Measurements from ENCODE around the gene STAM. TPM values are rescaled to one million over a fixed set of nuclear protein-coding genes. Genes with fewer than 3 reads are reported as not detected.

Gene STAM
- total RNA-seq, 1 donor from 2014 or later, result 22.8 TPM

GRCh38 chr10:17644485-17644943, 563 bp downstream of the STAM start:
- no peak for DNase-seq
- intact Hi-C loops (cut with micrococcal nuclease), result no loop called here
- ATAC-seq, result peak; percentile 13

GRCh38 chr10:17645621-17646345, 1.8 kb downstream of the STAM start:
- intact Hi-C loops (cut with micrococcal nuclease), result no loop called here
- ATAC-seq (no peak), DNase-seq (no peak)

- intact Hi-C loops (cut with micrococcal nuclease), result no loop called here
- no peak for DNase-seq
- no peak for ATAC-seq
Measured at GRCh38 chr10:17647326-17647725, 3.4 kb downstream of the STAM start.

GRCh38 chr10:17648243-17649035, 4.5 kb downstream of the STAM start:
- no peak for DNase-seq
- intact Hi-C loops (cut with micrococcal nuclease), result no loop called here
- no peak for ATAC-seq

DNA sequence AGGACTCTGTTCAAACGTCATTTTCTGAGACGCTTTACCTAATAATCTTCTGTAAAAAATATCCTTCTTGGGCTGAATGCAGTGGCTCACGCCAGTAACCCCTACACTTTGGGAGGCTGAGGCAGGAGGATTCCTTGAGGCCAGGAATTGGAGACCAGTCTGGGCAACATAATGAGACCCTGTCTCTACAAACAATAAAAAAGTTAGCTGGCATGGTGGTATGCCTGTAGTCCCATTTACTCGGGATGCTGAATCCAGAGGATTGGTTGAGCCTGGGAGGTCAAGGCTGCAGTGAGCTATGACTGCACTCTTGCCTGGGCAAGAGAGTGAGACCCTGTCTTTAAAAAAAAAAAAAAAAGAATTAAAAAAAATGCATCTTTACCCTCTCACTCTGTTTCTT, 5.1 kb downstream of the STAM start:
- intact Hi-C loops (cut with micrococcal nuclease), result no loop called here
- DNase-seq (no peak), ATAC-seq (no peak)

- no peak for DNase-seq
- intact Hi-C loops (cut with micrococcal nuclease), result no loop called here
- no peak for ATAC-seq
Measured at GRCh38 chr10:17649836-17650235, 5.9 kb downstream of the STAM start.

DNA sequence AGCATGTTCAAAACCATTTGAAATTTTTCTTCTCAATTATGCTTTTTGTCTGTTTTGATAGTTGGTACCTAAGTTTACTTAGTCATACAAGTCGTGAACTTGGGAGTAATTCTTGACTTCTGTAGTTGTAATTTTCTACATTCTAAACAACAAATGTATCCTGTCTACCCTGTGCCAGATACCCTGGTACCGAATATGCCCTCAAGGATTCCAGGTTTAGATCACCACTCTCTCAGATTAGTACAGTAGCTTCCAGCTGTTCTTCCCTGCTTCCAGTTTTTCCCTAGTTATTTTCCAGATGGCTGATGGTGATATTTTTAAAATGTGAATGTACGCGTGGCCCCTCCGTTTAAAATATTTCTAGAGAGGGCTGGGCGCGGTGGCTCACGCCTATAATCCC, 6.5 kb downstream of the STAM start:
- DNase-seq (no peak), ATAC-seq (no peak)
- intact Hi-C loops (cut with micrococcal nuclease), result no loop called here

- no peak for DNase-seq
Measured at GRCh38 chr10:17651896-17652295, 7.9 kb downstream of the STAM start.

DNA sequence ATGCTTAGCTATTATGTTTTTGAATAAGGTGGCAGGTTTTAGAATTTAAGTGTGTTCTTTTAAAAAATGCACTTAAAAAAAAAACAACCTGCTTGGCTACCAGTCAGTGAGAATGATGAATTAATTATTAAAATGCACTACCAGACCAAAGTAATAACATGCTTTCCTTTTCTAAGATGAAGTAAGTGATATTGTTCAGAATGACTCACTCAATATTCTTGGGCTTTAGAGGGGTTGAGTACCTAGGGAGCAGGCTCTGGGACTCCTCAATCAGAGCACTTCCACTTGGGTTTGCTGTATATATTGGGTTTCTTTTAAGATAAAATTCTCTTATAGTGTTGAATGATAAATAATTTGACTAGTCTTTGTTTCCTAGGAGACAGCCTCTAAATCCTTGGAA, 8.6 kb downstream of the STAM start:
- ATAC-seq, result no peak
- intact Hi-C loops (cut with micrococcal nuclease), result no loop called here

More at GRCh38 chr10:17651896-17652295, 7.9 kb downstream of the STAM start:
- intact Hi-C loops (cut with micrococcal nuclease), result no loop called here
- ATAC-seq, result no peak

DNA sequence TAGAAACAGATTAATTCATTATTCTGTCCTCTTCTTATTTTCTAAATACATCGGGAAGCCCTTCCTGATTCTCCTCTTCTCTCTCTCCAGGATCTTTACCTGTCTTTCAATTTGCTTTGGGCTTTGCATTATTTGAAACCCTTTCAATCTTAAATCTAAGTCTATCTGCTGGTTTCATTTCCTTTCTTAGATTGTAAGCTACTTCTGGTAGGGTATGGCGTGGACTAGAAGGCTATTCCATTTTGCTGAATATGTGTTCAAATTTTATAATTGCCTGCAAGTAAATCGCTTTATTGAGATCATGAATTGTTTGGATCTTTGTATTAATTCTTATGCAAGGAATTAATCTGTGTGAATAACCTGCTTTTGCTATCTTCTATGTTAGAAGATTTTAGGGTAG, 11.1 kb downstream of the STAM start:
- intact Hi-C loops (cut with micrococcal nuclease), result no loop called here
- ATAC-seq, result no peak
- DNase-seq, result no peak

More for the DNA sequence above, 8.6 kb downstream of the STAM start:
- DNase-seq, result no peak

DNA sequence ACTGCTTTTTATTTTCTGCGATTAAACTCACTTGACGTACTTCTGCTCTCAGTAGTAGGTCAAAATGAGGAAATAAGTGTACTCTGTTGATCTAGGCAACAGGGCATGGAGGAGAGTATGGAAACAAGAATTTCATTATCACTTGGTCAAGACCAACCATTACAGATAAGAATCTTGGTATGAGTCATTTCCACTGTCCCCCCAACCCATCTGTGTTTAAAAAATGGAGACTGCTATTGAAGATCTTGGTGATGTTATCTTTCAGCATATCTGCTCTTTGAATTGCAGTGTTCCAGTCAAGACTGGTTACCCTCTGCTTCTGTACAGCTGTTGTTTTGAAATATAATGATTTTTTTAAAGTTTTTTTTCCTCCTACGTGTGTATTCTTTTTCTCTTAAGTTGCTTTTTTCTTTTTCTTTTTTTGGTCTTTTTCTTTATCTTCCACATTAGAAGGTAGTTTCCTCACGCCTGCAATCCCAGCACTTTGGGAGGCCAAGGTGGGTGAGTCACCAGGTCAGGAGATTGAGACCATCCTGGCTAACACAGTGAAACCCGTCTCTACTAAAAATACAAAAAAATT, 11.7 kb downstream of the STAM start:
- ATAC-seq, result no peak
- intact Hi-C loops (cut with micrococcal nuclease), result no loop called here

GRCh38 chr10:17657103-17657500, 13.2 kb downstream of the STAM start:
- no peak for DNase-seq
- no peak for ATAC-seq
- intact Hi-C loops (cut with micrococcal nuclease), result no loop called here

More for the DNA sequence above, 11.7 kb downstream of the STAM start:
- no peak for DNase-seq

DNA sequence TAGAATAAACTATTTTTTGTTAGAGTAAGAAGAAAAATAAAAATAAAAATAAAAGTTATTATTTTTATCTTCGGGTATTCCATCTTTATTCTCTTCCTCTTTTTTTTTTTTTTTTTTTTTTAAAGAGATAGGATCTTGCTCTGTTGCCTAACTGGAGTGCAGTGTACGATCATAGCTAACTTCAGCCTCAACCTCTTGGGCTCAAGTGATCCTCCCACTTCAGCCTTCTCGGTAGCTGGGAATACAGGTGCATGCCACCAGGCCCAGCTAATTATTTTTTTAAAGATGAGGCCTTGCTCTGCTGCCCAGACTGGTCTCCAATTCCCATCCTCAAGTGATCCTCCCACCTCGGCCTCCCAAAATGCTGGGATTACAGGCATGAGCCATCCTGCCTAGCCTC, 15.4 kb downstream of the STAM start:
- DNase-seq (no peak), ATAC-seq (no peak)
- intact Hi-C loops (cut with micrococcal nuclease), result no loop called here

- ATAC-seq (no peak), DNase-seq (no peak)
- intact Hi-C loops (cut with micrococcal nuclease), result no loop called here
Measured at GRCh38 chr10:17660921-17661320, 17.0 kb downstream of the STAM start.

- intact Hi-C loops (cut with micrococcal nuclease), result no loop called here
- no peak for ATAC-seq
Measured at GRCh38 chr10:17661510-17661909, 17.6 kb downstream of the STAM start.

DNA sequence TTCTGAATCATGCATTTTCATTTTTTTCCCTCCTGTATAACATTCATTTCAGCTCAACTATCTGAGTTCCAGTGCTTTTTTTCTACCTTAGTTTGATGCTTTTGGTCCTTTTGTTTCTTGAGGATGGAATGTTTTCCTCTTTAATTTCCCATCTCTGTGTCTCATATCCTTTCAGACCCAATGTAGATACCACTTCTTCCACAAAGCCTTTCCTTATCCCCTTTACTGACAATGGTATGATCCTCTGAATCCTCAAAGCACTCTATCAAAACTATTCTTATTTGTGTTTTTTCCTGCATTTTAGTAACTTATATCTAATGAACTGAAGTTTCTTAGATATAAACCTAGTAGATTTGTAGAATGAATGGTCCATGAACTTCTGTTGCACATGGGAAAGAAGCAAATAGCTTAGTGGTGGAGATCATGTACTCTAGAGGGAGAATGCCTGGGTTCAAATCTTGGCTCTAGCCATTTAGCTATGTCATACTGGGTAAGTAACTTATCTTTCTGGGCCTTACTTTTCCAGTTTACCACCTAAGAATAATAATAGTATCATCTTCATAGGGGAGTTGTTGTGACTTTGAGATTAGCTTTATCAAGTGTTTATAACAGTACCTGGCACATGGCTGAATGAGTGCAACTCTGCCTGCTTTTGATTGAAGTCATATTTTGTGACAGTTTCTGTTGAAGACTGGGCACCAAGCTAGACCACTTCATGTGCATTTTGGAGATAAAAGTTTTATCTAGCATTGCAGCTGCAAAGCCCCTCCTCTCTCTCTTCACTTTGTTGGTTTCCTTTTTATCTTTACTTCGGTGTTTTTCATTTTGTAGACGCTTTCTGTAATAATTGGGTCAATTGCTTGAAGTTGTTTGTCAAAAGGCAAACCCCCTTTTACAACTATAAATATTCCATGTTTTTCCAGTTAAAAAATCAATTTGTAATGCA, 18.5 kb downstream of the STAM start:
- DNase-seq, result no peak
- intact Hi-C loops (cut with micrococcal nuclease), result no loop called here
- ATAC-seq, result no peak

More at GRCh38 chr10:17661510-17661909, 17.6 kb downstream of the STAM start:
- no peak for DNase-seq

DNA sequence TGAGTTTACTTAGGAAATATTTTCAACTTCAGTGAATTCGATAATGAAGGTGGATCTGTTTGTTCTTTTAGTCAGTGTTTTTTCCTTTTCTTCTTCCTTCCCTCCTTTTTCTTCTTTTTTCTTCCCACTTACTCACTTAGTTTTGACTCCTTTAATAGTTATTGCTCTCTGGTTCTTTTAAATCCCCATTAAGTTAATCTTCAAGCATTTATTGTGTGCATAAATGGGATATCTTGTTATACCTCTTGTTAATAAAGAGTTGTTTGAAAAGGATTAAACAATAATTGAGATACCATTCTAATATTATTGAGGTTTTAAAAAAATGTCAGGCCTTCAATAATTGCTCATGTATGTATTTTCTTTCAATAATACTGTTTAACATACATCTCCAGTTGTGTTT, 19.5 kb downstream of the STAM start:
- DNase-seq, result no peak
- ATAC-seq, result no peak
- intact Hi-C loops (cut with micrococcal nuclease), result no loop called here

- no peak for DNase-seq
- ATAC-seq, result peak; percentile 72
- intact Hi-C loops (cut with micrococcal nuclease), result no loop called here
Measured at GRCh38 chr10:17665747-17666146, 21.8 kb downstream of the STAM start.
